ENCODE measurements around the gene AP1S1.
"Not testable (repeated sequence)": the region's sequence is repeated elsewhere in the genome, so short reads cannot be mapped to it uniquely, and the experiment has no call there.

The AP1S1 gene

GRCh38 chr7:101201695-101202602 lies 47.7 kb downstream of the AP1S1 start:
- DNase-seq: no peak

GRCh38 chr7:101202603-101202918 lies 48.3 kb downstream of the AP1S1 start:
- no peak for DNase-seq

GRCh38 chr7:101203740-101204738 lies 49.8 kb downstream of the AP1S1 start:
- DNase-seq: not testable (repeated sequence)

GRCh38 chr7:101205901-101206664 lies 51.8 kb downstream of the AP1S1 start:
- DNase-seq: no peak

GRCh38 chr7:101206665-101207042 lies 52.4 kb downstream of the AP1S1 start:
- DNase-seq: no peak

DNA sequence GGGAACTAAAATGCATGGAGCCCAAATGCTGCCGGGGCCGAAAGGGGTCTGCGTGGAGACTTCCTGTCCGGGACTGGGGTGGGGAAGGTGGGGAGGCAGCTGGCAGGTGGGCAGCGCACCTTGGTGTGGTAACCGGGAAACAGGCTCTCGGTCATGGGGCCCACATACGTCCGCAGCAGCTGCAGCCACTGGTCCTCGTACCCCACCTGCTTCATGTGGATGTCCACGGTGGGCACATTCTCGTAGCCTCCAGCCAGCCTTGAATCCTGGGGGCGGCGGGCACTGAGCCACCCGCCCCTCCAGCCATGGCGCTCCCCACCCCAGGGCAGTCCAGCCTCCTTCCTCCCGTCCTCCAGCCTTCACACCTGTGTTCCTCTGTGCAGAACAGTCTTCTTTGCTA lies 53.2 kb downstream of the AP1S1 start:
- no peak for DNase-seq

- no peak for DNase-seq
These were observed 54.5 kb downstream of the AP1S1 start for GRCh38 chr7:101208794-101209193.

GRCh38 chr7:101210143-101210542 lies 55.9 kb downstream of the AP1S1 start:
- no peak for DNase-seq

All from stimulated activated CD4-positive, alpha-beta T cell treated with anti-CD3 and anti-CD28 coated beads, Interleukin-1b, Interleukin-23, amount 100 ng/mL, for 48 hours (primary cell).